ENCODE results near the gene ELOVL6. TPM values are rescaled to one million over a fixed set of nuclear protein-coding genes. Genes with fewer than 3 reads are reported as not detected.

ELOVL6 gene
- total and polyA plus RNA-seq, 9 of the 15 experiments (the other 6 are each of a cell fraction or from before 2014, with no cell fraction given), result 18.3 to 82.6 (median 46.0) TPM

DNA sequence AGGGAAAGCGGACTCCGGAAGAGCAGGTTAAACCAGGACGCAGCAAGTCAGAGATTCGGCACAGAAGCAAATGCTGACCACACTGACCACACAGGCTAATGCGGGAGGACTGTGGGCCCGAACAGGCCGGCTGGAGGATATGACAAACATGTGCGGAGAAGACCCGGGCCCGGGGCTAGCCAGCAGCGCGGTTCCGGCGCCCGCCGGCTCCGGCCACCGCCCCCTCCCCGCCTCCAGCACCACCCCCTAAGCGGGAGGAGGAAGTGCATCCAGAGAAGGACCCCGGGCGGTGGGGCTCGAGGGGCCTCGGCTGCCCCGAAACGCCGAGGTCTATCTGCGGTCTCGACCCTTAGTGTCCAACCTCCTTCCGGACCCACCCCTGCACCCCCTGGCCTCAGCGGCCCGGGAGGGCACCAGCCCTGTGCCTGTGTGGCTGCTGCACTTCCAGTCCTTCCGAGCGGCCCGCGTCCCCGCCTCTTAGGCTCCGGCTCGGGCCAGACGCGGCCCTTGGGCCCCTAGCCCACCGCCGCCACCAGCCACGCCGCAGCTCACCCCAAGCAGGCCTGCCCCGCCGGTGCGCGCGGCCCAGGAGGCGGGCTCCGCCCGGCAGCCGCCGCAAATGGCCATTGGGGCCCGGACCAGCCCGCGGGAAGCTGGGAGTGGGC lies 2.1 kb downstream of the ELOVL6 start (continued):
- TF ChIP-seq TAF7 (tag; IDR thresholded peaks at IDR 0.05) (no peak), NUFIP1 (IDR thresholded peaks at IDR 0.05; ENCODE audit: partially characterized antibody) (no peak), ARNT (IDR thresholded peaks at IDR 0.05) (no peak), POLR2G (IDR thresholded peaks at IDR 0.05; ENCODE audit: low read depth, low read length) (peak; percentile 97), NFXL1 (CRISPR knock-in tag; IDR thresholded peaks at IDR 0.05) (no peak), TARDBP (IDR thresholded peaks at IDR 0.05) (no peak), ZNF408 (CRISPR knock-in tag; IDR thresholded peaks at IDR 0.05; ENCODE audit: low read depth) (no peak), PTRF (tag; IDR thresholded peaks at IDR 0.05) (no peak), KAT8 (IDR thresholded peaks at IDR 0.05; ENCODE audit: low read depth) (no peak), RBFOX2 (IDR thresholded peaks at IDR 0.05; ENCODE audit: low read depth, low read length) (peak; percentile 97), ZNF124 (CRISPR knock-in tag; IDR thresholded peaks at IDR 0.05) (no peak), SMARCE1 (IDR thresholded peaks at IDR 0.05) (no peak), MYBL2 (IDR thresholded peaks at IDR 0.05; ENCODE audit: low read depth) (no peak), MYBL2 (CRISPR knock-in tag; IDR thresholded peaks at IDR 0.05; ENCODE audit: borderline replicate concordance) (no peak), STAG1 (CRISPR knock-in tag; IDR thresholded peaks at IDR 0.05; ENCODE audit: borderline replicate concordance) (no peak), POLR3G (IDR thresholded peaks at IDR 0.05; ENCODE audit: extremely low read depth, insufficient read length, insufficient replicate concordance) (no peak)
- TF ChIP-seq, protein P1, sequence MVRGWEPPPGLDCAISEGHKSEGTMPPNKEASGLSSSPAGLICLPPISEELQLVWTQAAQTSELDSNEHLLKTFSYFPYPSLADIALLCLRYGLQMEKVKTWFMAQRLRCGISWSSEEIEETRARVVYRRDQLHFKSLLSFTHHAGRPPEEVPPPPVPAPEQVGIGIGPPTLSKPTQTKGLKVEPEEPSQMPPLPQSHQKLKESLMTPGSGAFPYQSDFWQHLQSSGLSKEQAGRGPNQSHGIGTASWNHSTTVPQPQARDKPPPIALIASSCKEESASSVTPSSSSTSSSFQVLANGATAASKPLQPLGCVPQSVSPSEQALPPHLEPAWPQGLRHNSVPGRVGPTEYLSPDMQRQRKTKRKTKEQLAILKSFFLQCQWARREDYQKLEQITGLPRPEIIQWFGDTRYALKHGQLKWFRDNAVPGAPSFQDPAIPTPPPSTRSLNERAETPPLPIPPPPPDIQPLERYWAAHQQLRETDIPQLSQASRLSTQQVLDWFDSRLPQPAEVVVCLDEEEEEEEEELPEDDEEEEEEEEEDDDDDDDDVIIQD (CRISPR knock-in tag; IDR thresholded peaks at IDR 0.05), result no peak
- TF ChIP-seq, protein P2, sequence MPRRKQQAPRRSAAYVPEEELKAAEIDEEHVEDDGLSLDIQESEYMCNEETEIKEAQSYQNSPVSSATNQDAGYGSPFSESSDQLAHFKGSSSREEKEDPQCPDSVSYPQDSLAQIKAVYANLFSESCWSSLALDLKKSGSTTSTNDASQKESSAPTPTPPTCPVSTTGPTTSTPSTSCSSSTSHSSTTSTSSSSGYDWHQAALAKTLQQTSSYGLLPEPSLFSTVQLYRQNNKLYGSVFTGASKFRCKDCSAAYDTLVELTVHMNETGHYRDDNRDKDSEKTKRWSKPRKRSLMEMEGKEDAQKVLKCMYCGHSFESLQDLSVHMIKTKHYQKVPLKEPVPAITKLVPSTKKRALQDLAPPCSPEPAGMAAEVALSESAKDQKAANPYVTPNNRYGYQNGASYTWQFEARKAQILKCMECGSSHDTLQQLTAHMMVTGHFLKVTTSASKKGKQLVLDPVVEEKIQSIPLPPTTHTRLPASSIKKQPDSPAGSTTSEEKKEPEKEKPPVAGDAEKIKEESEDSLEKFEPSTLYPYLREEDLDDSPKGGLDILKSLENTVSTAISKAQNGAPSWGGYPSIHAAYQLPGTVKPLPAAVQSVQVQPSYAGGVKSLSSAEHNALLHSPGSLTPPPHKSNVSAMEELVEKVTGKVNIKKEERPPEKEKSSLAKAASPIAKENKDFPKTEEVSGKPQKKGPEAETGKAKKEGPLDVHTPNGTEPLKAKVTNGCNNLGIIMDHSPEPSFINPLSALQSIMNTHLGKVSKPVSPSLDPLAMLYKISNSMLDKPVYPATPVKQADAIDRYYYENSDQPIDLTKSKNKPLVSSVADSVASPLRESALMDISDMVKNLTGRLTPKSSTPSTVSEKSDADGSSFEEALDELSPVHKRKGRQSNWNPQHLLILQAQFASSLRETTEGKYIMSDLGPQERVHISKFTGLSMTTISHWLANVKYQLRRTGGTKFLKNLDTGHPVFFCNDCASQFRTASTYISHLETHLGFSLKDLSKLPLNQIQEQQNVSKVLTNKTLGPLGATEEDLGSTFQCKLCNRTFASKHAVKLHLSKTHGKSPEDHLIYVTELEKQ (CRISPR knock-in tag; IDR thresholded peaks at IDR 0.05), result no peak
- TF ChIP-seq, protein P3, sequence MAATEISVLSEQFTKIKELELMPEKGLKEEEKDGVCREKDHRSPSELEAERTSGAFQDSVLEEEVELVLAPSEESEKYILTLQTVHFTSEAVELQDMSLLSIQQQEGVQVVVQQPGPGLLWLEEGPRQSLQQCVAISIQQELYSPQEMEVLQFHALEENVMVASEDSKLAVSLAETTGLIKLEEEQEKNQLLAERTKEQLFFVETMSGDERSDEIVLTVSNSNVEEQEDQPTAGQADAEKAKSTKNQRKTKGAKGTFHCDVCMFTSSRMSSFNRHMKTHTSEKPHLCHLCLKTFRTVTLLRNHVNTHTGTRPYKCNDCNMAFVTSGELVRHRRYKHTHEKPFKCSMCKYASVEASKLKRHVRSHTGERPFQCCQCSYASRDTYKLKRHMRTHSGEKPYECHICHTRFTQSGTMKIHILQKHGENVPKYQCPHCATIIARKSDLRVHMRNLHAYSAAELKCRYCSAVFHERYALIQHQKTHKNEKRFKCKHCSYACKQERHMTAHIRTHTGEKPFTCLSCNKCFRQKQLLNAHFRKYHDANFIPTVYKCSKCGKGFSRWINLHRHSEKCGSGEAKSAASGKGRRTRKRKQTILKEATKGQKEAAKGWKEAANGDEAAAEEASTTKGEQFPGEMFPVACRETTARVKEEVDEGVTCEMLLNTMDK (IDR thresholded peaks at IDR 0.05; ENCODE audit: borderline replicate concordance, insufficient read depth, low read depth, low read length, poor library complexity, severe bottlenecking), result no peak
- TF ChIP-seq, protein P4, sequence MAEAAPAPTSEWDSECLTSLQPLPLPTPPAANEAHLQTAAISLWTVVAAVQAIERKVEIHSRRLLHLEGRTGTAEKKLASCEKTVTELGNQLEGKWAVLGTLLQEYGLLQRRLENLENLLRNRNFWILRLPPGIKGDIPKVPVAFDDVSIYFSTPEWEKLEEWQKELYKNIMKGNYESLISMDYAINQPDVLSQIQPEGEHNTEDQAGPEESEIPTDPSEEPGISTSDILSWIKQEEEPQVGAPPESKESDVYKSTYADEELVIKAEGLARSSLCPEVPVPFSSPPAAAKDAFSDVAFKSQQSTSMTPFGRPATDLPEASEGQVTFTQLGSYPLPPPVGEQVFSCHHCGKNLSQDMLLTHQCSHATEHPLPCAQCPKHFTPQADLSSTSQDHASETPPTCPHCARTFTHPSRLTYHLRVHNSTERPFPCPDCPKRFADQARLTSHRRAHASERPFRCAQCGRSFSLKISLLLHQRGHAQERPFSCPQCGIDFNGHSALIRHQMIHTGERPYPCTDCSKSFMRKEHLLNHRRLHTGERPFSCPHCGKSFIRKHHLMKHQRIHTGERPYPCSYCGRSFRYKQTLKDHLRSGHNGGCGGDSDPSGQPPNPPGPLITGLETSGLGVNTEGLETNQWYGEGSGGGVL (CRISPR knock-in tag; IDR thresholded peaks at IDR 0.05), result no peak
